ENCODE results near the gene CDKN1B.

Gene CDKN1B

DNA sequence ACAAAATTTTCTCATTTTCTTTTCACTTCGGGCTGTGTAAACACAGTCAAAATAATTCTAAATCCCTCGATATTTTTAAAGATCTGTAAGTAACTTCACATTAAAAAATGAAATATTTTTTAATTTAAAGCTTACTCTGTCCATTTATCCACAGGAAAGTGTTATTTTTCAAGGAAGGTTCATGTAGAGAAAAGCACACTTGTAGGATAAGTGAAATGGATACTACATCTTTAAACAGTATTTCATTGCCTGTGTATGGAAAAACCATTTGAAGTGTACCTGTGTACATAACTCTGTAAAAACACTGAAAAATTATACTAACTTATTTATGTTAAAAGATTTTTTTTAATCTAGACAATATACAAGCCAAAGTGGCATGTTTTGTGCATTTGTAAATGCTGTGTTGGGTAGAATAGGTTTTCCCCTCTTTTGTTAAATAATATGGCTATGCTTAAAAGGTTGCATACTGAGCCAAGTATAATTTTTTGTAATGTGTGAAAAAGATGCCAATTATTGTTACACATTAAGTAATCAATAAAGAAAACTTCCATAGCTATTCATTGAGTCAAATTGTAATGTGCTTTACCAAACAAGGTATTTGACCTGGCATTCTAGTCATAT, 4.8 kb downstream of the CDKN1B start:
- peaks cover 77% of the 10 kb centered on the region for H3K36me3 Mint-ChIP-seq (ENCODE audit: insufficient read depth)
- no peak for ATAC-seq (replicated peaks; ENCODE audit: extremely low read depth, poor library complexity, severe bottlenecking)
- H3K9me3 Mint-ChIP-seq = no peaks in the 10 kb centered on the region
- no peaks in the 10 kb centered on the region for H3K27me3 Mint-ChIP-seq
- H3K4me3 Mint-ChIP-seq = peak overlapping the region; percentile 97
- DNase-seq (ENCODE audit: low spot score in 2 of 2) = no peak
- H3K4me1 Mint-ChIP-seq = peaks cover 34% of the 10 kb centered on the region
- H3K27ac Mint-ChIP-seq (ENCODE audit: low read depth) = peak overlapping the region; percentile 100

DNA sequence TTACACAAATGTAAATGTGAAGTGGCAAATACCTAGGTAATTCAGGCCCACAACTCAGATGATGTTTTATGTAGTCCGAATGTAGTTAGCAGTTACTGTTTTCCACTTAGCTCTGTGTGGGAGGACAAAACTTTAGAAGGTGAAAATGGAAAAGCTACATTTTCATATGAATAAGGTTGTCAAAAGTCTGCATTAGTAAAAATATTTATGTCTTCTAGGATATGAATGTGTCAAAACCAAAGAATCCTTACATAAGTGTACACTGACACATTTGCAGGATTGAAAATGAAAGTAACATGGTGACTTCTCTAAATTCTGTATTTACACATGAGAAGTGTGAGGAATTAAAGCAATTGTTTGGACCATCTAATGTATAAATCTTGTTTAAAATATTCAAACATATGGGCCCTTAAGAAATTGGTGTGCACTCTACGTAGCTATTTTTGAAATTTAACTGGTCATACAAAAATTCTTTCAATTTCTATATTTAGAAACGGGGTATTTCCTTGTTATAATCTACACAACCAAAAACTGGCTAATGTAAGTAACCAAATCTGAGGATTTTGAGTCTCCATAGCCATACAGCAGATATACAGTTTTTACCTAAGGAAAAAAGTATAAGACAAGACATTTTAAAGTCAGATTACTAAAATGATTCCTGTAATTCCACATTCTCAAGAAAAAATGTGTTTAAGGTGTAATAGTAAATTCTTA, 5.4 kb downstream of the CDKN1B start:
- Mint-ChIP-seq H3K36me3 (ENCODE audit: insufficient read depth) (peaks cover 71% of the 10 kb centered on the region), H3K27ac (ENCODE audit: low read depth) (peak overlapping the region; percentile 100)

DNA sequence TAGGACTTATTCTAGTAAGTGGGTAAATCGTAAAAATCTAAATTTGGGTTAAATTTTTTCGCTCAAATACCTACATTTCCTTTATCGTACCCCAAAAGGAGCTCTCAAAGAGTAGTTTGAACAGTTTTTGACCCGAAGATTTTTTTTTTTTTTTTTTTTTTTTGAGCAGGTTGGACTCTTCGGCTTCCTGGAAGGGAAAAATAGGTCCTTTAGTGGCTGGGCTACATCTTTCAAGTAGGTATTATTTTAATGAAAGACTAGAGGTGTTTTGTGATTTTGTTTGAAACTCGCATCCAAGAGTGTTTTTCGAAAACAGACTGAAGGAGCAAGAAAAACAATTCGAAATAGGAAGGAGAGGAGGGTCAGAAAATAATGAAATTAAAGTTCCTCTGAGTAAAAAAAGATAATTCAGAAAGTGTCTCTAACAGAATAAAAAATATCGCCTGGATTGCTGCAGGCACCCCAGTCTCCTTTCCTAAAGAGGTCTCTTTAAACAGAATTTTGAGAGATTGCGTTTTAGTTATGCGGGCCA, 6.0 kb downstream of the CDKN1B start:
- ATAC-seq (replicated peaks; ENCODE audit: extremely low read depth, poor library complexity, severe bottlenecking) = no peak
- H3K27ac Mint-ChIP-seq (ENCODE audit: low read depth) = peak overlapping the region; percentile 100
- H3K27me3 Mint-ChIP-seq = no peaks in the 10 kb centered on the region
- no peaks in the 10 kb centered on the region for H3K9me3 Mint-ChIP-seq
- H3K36me3 Mint-ChIP-seq (ENCODE audit: insufficient read depth) = peaks cover 65% of the 10 kb centered on the region
- no peak for DNase-seq (ENCODE audit: low spot score in 2 of 2)
- peaks cover 41% of the 10 kb centered on the region for H3K4me1 Mint-ChIP-seq
- H3K4me3 Mint-ChIP-seq = peak overlapping the region; percentile 97

More for the DNA sequence above, 5.4 kb downstream of the CDKN1B start:
- peaks cover 36% of the 10 kb centered on the region for H3K4me1 Mint-ChIP-seq
- H3K4me3 Mint-ChIP-seq = peak overlapping the region; percentile 97
- DNase-seq (ENCODE audit: low spot score in 2 of 2) (no peak), ATAC-seq (replicated peaks; ENCODE audit: extremely low read depth, poor library complexity, severe bottlenecking) (no peak)
- no peaks in the 10 kb centered on the region for H3K27me3 Mint-ChIP-seq
- no peaks in the 10 kb centered on the region for H3K9me3 Mint-ChIP-seq

DNA sequence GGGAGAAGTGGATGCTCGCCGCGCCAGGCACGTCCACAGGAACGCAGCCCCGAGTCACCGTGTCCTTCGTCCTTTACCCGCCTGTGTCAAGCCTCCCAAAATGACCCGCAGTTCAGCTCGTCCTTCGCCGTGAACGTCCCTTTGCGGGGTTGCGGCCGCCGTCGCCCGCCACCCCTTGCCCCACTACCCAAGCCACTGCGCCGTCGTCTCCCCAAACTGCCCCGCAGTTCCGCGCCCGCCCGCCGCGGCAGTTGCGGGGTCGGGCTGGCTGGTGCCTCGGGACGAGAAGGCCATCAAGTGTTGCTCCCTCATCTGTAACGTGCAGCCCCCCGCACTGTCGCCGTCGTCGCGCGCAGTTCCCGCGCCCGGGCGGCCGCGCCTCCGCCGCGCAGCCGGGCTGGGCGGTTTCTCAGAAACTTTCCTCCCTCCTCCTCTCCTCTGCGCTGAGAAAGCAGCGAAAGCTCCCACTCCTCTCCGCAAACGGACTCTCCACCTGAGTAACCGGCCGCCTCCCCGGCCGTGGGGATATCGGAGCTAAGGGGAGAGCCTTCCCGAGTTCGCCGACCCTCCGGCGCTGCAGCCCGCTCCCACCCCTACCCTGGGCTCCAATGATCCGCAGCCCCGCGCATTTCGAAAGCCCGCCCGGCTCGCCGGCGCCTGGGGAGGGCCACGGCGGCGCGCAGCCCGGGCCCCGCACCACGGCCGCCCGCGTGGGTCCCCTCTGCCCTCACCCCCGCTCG, 6.7 kb downstream of the CDKN1B start:
- Mint-ChIP-seq H3K4me3 (peak overlapping the region; percentile 97), H3K4me1 (peaks cover 47% of the 10 kb centered on the region), H3K36me3 (ENCODE audit: insufficient read depth) (peaks cover 60% of the 10 kb centered on the region), H3K9me3 (no peaks in the 10 kb centered on the region), H3K27ac (ENCODE audit: low read depth) (peak overlapping the region; percentile 100), H3K27me3 (no peaks in the 10 kb centered on the region)
- peak; percentile 21 to 27 for DNase-seq (ENCODE audit: low spot score in 2 of 2)
- ATAC-seq (replicated peaks; ENCODE audit: extremely low read depth, poor library complexity, severe bottlenecking) = no peak

DNA sequence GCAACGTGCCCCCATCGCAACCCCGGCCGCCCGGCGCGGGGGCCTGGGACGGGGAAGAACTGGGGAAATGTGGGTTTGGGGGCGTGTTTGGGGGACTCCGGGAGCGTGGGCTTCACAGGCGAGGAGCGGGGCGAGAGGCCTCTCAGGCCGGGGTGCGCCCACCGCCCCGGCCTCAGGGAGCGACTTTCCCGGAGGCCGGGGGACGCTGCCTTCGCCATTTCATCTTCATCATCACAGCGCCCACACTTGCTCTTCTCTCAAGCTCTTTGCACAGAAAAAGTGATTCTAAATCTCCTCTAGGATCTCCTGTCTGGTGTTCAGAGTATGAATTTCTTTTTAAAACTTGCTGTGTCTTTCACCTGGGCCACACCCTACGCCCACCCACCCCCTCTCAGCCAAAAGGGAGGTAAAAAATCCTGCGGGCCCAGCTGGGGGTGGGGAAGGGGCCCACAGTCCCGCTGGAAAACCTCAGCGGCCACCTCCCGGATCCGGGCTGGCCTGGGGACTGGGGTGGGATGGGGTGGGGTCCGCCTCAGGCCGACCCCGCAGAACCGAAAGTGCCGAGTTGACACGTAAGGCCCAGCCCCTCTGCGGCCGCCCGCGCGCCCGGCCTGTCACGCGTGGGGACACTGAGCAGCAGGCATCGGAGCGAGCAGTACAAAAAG, 7.4 kb downstream of the CDKN1B start:
- Mint-ChIP-seq H3K36me3 (ENCODE audit: insufficient read depth) (peaks cover 55% of the 10 kb centered on the region), H3K27me3 (no peaks in the 10 kb centered on the region), H3K4me1 (peaks cover 43% of the 10 kb centered on the region), H3K4me3 (peak overlapping the region; percentile 97), H3K27ac (ENCODE audit: low read depth) (peak overlapping the region; percentile 100), H3K9me3 (no peaks in the 10 kb centered on the region)
- DNase-seq (ENCODE audit: low spot score in 2 of 2) (no peak), ATAC-seq (replicated peaks; ENCODE audit: extremely low read depth, poor library complexity, severe bottlenecking) (no peak)

DNA sequence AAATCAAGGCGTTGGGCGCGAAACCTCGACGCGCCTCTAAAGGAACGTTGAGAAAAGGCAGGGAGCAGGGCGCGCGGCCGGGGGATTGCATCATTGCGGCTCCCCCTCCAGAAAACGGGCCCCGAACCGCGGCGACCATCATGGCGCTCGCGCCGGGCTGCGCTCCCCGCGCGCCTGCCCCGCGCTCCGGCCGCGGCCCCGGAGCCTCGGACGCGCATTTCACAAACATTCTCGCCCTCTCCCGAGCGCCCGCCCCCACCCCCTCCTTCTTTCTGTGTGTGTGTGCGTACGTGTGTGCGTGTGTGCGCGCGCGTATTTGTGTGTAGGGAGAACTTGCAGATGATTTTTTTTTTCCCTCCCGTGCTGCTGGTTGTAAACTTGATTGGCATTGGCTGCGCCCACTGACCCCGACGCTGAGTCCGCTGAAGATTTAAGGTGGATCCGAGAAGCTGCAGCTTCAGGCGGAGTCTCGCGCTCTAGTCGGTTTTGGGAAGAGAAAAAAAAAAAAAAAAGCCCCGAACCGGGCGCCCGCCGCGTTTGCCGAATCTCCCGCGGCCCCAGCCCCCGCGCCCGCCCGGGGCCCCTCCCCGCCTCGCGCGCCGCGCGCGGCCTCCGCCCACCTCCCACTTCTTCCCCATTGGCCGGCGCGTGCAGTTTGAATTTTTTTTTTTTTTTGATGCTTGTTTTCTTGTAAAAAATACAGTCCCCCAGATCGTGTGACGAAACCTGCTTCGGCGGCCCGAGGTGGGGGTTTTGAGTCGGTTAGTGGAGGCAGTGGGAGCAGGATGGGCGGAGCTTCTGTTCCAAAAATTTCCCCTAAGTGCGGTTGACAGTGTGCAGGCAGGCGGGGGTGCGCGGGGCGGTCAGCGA, 8.2 kb downstream of the CDKN1B start:
- Mint-ChIP-seq H3K27ac (ENCODE audit: low read depth) (peak overlapping the region; percentile 100), H3K27me3 (no peaks in the 10 kb centered on the region), H3K36me3 (ENCODE audit: insufficient read depth) (peaks cover 49% of the 10 kb centered on the region), H3K9me3 (no peaks in the 10 kb centered on the region), H3K4me1 (peaks cover 39% of the 10 kb centered on the region), H3K4me3 (peak overlapping the region; percentile 97)
- ATAC-seq (replicated peaks; ENCODE audit: extremely low read depth, poor library complexity, severe bottlenecking) (peak; percentile 66), DNase-seq (ENCODE audit: low spot score in 2 of 2) (peak; percentile 80 to 90)

DNA sequence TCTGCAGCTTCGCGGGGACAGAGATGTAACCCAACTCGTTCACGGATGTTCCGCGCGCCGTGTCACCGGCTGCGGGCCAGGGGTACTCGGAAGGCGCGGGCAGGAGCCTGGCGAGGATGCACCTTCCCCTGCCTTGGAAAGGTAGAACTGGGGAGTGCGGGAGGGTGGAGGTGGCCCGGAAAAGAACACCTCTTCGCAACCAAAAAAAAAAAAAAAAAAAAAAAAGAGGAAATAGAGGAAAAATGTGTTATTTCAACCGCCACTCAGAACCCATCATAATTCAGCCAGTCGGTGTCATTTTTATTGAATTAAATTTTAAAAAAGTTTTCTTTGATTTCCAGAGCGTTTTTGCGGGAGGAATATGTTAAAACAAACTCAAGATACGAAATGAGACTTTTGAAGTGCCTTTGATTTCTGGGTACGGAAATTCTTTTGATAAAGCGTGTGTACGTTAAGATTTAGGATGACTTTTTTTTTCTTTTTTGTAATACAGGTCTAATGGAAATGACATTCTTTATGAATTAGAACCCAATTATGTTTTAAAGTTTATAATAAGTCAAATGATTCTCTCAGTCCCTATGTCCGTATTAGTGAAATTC, 8.9 kb downstream of the CDKN1B start:
- Mint-ChIP-seq H3K36me3 (ENCODE audit: insufficient read depth) (peaks cover 42% of the 10 kb centered on the region), H3K4me3 (peak overlapping the region; percentile 97), H3K27me3 (no peaks in the 10 kb centered on the region), H3K4me1 (peaks cover 32% of the 10 kb centered on the region), H3K27ac (ENCODE audit: low read depth) (peak overlapping the region; percentile 100), H3K9me3 (no peaks in the 10 kb centered on the region)
- DNase-seq (ENCODE audit: low spot score in 2 of 2) (no peak), ATAC-seq (replicated peaks; ENCODE audit: extremely low read depth, poor library complexity, severe bottlenecking) (no peak)

DNA sequence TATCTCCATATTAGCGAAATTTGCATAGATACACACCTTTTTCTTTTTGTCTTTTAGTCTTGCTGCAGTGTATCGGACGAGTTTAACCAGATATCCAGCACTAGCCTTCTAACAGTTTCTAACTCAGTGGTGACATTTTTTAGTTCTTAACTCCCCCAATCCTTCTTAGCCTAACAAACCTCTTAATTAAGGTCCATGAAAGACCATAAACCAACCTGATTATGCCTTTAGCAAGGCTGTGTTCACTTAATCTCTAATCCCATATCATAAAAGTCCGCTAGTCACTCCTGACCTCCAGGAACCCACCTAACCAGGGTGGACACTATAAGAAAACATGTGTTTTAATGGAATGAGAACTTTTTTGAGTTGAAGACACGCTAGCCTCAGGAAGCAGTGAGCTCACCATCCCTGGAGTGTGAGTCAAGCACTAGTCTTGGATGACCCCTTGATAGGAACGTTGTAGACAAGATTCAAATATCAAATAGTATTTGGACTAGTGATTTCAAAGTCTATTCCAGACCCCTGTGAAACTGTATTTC, 9.5 kb downstream of the CDKN1B start:
- Mint-ChIP-seq H3K4me1 (peaks cover 31% of the 10 kb centered on the region), H3K27me3 (no peaks in the 10 kb centered on the region), H3K36me3 (ENCODE audit: insufficient read depth) (peaks cover 36% of the 10 kb centered on the region), H3K27ac (ENCODE audit: low read depth) (peak overlapping the region; percentile 100), H3K4me3 (peak overlapping the region; percentile 97), H3K9me3 (no peaks in the 10 kb centered on the region)
- DNase-seq (ENCODE audit: low spot score in 2 of 2) (no peak), ATAC-seq (replicated peaks; ENCODE audit: extremely low read depth, poor library complexity, severe bottlenecking) (no peak)

DNA sequence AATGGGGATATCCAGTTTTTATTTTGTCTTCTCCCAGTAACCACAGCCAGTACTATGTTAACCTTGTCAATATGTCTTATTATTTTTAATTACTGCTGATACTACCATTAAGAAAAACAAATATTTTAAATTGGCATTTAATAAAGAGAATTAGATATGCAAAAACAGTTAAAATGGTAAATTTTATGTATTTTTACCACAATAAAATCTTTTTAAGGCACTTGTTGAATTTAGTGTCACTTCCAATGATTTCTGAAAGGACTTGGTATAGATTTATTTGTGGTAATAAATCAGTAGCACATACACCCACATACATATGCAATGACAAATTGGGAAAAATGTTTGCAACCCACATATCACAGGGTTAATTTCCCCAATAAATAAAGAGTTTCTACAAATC, 14.0 kb downstream of the CDKN1B start:
- no peak for ATAC-seq (replicated peaks; ENCODE audit: extremely low read depth, poor library complexity, severe bottlenecking)
- no peak for DNase-seq (ENCODE audit: low spot score in 2 of 2)
- Mint-ChIP-seq H3K27ac (ENCODE audit: low read depth) (no peak overlapping the region), H3K4me1 (peaks cover 39% of the 10 kb centered on the region), H3K36me3 (ENCODE audit: insufficient read depth) (peaks cover 9% of the 10 kb centered on the region), H3K27me3 (no peaks in the 10 kb centered on the region), H3K9me3 (no peaks in the 10 kb centered on the region), H3K4me3 (no peak overlapping the region)

DNA sequence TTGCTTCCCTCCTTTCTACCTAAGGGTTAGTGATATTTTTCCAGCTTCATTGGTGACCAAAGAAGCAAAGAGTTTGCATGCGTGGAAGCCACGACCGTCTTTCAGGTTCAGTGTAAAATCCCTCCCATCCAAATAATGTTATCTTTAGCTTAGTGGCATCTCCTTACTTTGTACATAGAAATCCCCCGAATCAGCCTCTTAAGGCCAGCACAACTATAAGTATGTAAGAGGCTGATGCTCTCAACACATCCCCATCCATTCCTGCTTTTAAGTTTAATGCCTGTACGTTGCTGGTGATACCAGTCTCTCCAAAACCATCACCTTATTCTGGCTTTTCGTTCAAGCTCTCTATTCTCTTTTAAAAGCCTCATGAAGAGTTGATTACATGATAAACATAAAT, 14.6 kb downstream of the CDKN1B start:
- Mint-ChIP-seq H3K36me3 (ENCODE audit: insufficient read depth) (peaks cover 3% of the 10 kb centered on the region), H3K27me3 (no peaks in the 10 kb centered on the region), H3K27ac (ENCODE audit: low read depth) (no peak overlapping the region), H3K4me1 (peaks cover 39% of the 10 kb centered on the region), H3K9me3 (no peaks in the 10 kb centered on the region), H3K4me3 (no peak overlapping the region)
- no peak for ATAC-seq (replicated peaks; ENCODE audit: extremely low read depth, poor library complexity, severe bottlenecking)
- no peak for DNase-seq (ENCODE audit: low spot score in 2 of 2)

DNA sequence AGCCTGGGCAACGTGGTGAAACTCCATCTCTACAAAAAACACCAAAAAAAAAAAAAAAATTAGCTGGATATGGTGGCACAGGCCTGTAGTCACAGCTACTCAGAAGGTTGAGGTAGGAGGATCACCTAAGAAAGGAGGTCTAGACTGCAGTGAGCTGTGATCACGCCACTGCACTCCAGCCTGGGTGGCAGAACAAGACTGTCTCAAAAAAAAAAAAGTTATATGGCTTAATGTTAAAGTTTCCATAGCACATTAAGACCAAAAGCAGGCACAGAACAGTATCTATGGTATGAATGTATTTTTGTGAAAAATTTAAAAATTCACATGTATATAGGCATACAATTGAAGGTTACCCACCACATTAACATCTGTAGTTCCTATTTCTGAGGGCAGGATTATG, 15.9 kb downstream of the CDKN1B start:
- no peaks in the 10 kb centered on the region for H3K9me3 Mint-ChIP-seq
- H3K36me3 Mint-ChIP-seq (ENCODE audit: insufficient read depth) = peaks cover 3% of the 10 kb centered on the region
- no peaks in the 10 kb centered on the region for H3K27me3 Mint-ChIP-seq
- ATAC-seq (replicated peaks; ENCODE audit: extremely low read depth, poor library complexity, severe bottlenecking) = no peak
- H3K27ac Mint-ChIP-seq (ENCODE audit: low read depth) = peak overlapping the region; percentile 44
- H3K4me3 Mint-ChIP-seq = no peak overlapping the region
- H3K4me1 Mint-ChIP-seq = peaks cover 41% of the 10 kb centered on the region
- no peak for DNase-seq (ENCODE audit: low spot score in 2 of 2)
